ENCODE results near the gene RNMT.

Gene RNMT

DNA sequence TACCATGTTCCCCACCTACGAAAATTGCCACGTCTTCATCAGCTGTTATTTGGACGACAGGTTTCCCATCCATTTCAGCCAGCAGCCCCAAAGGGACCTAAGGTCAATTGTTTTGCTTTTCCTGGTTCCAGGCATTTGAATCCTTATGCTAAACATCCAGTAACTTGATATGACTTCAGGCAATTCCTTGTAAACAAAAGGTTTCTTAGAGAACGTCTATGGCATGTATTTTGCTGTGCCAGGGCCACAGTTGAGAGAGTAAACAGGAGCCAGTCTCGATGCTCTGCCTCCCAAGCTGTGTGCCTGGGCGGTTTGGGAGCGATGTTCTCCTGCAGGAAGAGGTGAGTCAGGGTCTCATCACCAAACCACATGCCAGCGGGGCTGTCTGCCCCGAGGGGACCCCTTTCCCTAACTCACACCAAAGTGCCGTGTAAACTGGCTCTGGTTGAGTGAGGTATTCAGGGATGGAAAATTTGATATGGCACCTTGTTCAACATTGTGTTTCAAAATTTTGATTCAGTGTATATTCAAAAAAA is 84.5 kb downstream of the RNMT start:
- Histone ChIP-seq H3K27ac (ENCODE audit: low read depth, low read length) (no peak overlapping the region), H3K4me1 (ENCODE audit: control insufficient read depth, insufficient read depth, low read length, unreplicated experiment) (peaks cover 4% of the 10 kb centered on the region), H2AFZ (ENCODE audit: low read length, unreplicated experiment) (no peak overlapping the region), H3K4me3 (ENCODE audit: low read depth, low read length) (no peak overlapping the region), H3K27me3 (ENCODE audit: insufficient read depth, low read length) (peaks cover 62% of the 10 kb centered on the region), H3K36me3 (ENCODE audit: insufficient read depth, low read length) (no peaks in the 10 kb centered on the region), H3K79me2 (ENCODE audit: control insufficient read depth, insufficient read depth, low read length, unreplicated experiment) (no peaks in the 10 kb centered on the region)

DNA sequence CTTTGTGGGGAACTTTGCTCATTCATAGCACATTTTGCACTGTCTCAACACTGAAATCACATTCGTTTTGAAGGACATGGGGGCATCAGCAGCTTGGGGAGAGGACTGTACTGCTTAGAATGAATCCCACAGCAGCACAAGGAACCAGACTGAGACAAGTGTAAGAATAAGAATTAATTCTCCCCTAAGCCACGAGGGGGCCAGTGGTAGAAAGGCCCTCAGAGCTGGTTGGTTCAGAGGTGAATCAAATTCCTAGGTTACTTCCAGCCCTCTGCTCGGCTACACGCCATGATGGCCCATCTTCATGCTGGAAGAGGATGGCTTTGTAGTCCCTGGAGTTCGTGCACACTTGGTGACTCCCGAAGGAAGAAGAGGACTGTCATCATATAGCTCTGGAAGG is 85.5 kb downstream of the RNMT start:
- Histone ChIP-seq H2AFZ (ENCODE audit: low read length, unreplicated experiment) (no peak overlapping the region), H3K4me1 (ENCODE audit: control insufficient read depth, insufficient read depth, low read length, unreplicated experiment) (peaks cover 4% of the 10 kb centered on the region), H3K36me3 (ENCODE audit: insufficient read depth, low read length) (no peaks in the 10 kb centered on the region), H3K4me3 (ENCODE audit: low read depth, low read length) (no peak overlapping the region), H3K79me2 (ENCODE audit: control insufficient read depth, insufficient read depth, low read length, unreplicated experiment) (no peaks in the 10 kb centered on the region), H3K27me3 (ENCODE audit: insufficient read depth, low read length) (peaks cover 63% of the 10 kb centered on the region), H3K27ac (ENCODE audit: low read depth, low read length) (no peak overlapping the region)

DNA sequence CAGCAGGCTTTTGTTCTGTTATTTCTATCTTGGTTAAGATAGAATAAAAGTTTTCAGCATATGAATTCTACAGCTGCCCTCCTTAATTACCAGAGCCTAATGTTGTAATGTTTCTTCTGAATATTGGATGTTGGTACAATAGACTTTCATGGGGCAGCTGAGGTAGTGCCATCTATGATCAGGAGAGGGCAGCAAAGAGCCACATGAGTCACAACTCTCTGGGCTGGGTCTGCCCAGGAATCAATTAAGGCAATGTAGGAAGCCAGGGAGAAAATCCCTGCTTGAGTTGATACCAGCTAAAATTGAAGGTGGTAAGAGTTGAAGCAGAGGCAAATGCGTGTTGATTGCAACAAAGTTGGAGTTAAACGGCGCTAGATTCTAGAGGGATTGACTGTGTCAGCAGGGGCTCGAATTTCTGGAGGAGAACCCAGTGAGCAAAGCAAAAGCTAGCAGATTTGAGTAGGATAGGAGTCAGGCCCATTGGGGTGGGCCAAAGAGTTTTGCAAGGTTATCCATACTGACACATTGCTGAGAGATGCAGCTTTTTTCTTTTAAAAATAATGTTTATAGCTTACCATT is 86.9 kb downstream of the RNMT start:
- Histone ChIP-seq H3K4me3 (ENCODE audit: low read depth, low read length) (no peak overlapping the region), H3K4me1 (ENCODE audit: control insufficient read depth, insufficient read depth, low read length, unreplicated experiment) (peaks cover 4% of the 10 kb centered on the region), H3K36me3 (ENCODE audit: insufficient read depth, low read length) (no peaks in the 10 kb centered on the region), H3K27me3 (ENCODE audit: insufficient read depth, low read length) (peaks cover 68% of the 10 kb centered on the region), H2AFZ (ENCODE audit: low read length, unreplicated experiment) (no peak overlapping the region), H3K79me2 (ENCODE audit: control insufficient read depth, insufficient read depth, low read length, unreplicated experiment) (no peaks in the 10 kb centered on the region), H3K27ac (ENCODE audit: low read depth, low read length) (no peak overlapping the region)
